IMR-90 (cell line): ENCODE data around the gene METTL1. TPM values are rescaled to one million over a fixed set of nuclear protein-coding genes. Genes with fewer than 3 reads are reported as not detected.

Source experiments
- ATAC-seq: fragments of 200-7000 bp; cut with Tn5 transposase; 2 replicates; pipeline ENCODE4 v1.9.1; 2020; ENCODE audit warnings: low read depth, mild to moderate bottlenecking, moderate library complexity
- BruUV-seq: library from RNA; stranded (reverse); fragments of 400-500 nt; replicated peaks from 2 replicates; lab custom pipeline; 2021; lab: Mats Ljungman, UMichigan
- CTCF ChIA-PET: fragments of 300-600 bp; formaldehyde crosslinking; extraction: SDS; loops from one replicate; lab custom pipeline; 2021; ENCODE audit warnings: antibody characterized with exemption; lab: Yijun Ruan, JAX
- POLR2A ChIA-PET: fragments of 300-600 bp; sonication (Branson Sonifier 250); formaldehyde crosslinking; loops from one replicate; lab custom pipeline; 2022; ENCODE audit warnings: antibody characterized with exemption; ENCODE audit not compliant: unreplicated experiment; lab: Charles Lee
- DNase-seq: peaks from one replicate; pipeline ENCODE4 v3.0.0; 2013
- H2AFZ ChIP-seq: replicated peaks from 2 replicates; pipeline ENCODE3; 2013; ENCODE audit warnings: low read length, mild to moderate bottlenecking; ENCODE audit not compliant: poor library complexity
- H2AK5ac ChIP-seq: 2 replicates; pipeline ENCODE4 v1.6.1; 2013; ENCODE audit warnings: low read depth, low read length, inconsistent platforms
- H2AK9ac ChIP-seq: replicated peaks from 2 replicates; pipeline ENCODE3; 2013; ENCODE audit warnings: mild to moderate bottlenecking, low read depth, low read length, moderate library complexity; ENCODE audit not compliant: poor library complexity
- H2BK120ac ChIP-seq: 2 replicates; pipeline ENCODE4 v1.6.1; 2013; ENCODE audit warnings: low read depth, low read length, inconsistent platforms
- H2BK15ac ChIP-seq: 3 replicates; pipeline ENCODE4 v1.6.1; 2013; ENCODE audit warnings: low read depth, low read length, inconsistent platforms
- H2BK20ac ChIP-seq: 2 replicates; pipeline ENCODE4 v1.6.1; 2013; ENCODE audit warnings: low read depth, mild to moderate bottlenecking, inconsistent platforms, low read length, moderate library complexity
- H2BK5ac ChIP-seq: 2 replicates; pipeline ENCODE4 v1.6.1; 2013; ENCODE audit warnings: mild to moderate bottlenecking, low read depth, low read length, inconsistent platforms; ENCODE audit not compliant: poor library complexity, severe bottlenecking
- H3K14ac ChIP-seq: replicated peaks from 2 replicates; pipeline ENCODE4 v1.6.1; 2013; ENCODE audit warnings: low read depth, low read length, inconsistent platforms
- H3K18ac ChIP-seq: 2 replicates; pipeline ENCODE4 v1.6.1; 2013; ENCODE audit warnings: low read depth, low read length, control low read depth
- H3K23ac ChIP-seq: 2 replicates; pipeline ENCODE4 v1.6.1; 2013; ENCODE audit warnings: low read depth, low read length, inconsistent platforms
- H3K27ac ChIP-seq: 2 replicates; pipeline ENCODE4 v1.5.1; 2013; ENCODE audit warnings: mild to moderate bottlenecking, control low read depth, low read length; ENCODE audit not compliant: insufficient read depth
- H3K27me3 ChIP-seq: 2 replicates; pipeline ENCODE4 v1.6.1; 2013; ENCODE audit warnings: low read length; ENCODE audit not compliant: control insufficient read depth, insufficient read depth
- H3K36me3 ChIP-seq: 2 replicates; pipeline ENCODE4 v1.6.1; 2013; ENCODE audit warnings: low read length, mixed read lengths; ENCODE audit not compliant: control insufficient read depth, insufficient read depth
- H3K4ac ChIP-seq: 2 replicates; pipeline ENCODE4 v1.6.1; 2013; ENCODE audit warnings: low read depth, low read length, inconsistent platforms
- H3K4me1 ChIP-seq: 2 replicates; pipeline ENCODE4 v1.6.1; 2013; ENCODE audit warnings: low read length, mixed read lengths; ENCODE audit not compliant: control insufficient read depth, insufficient read depth
- H3K4me2 ChIP-seq: 2 replicates; pipeline ENCODE4 v1.6.1; 2013; ENCODE audit warnings: low read depth, mild to moderate bottlenecking, control low read depth, low read length, moderate library complexity
- H3K4me3 ChIP-seq: 2 replicates; pipeline ENCODE4 v1.5.1; 2013; ENCODE audit warnings: low read depth, mild to moderate bottlenecking, control low read depth, low read length, moderate library complexity; ENCODE audit not compliant: insufficient read depth
- H3K56ac ChIP-seq: 2 replicates; pipeline ENCODE4 v1.6.1; 2013; ENCODE audit warnings: low read length, inconsistent platforms; ENCODE audit not compliant: insufficient read depth; ENCODE audit errors: extremely low read depth
- H3K79me1 ChIP-seq, 2 experiments: 2 replicates each; pipeline ENCODE4 v1.6.1; 2013; ENCODE audit warnings: low read length in 2 of 2, inconsistent platforms in 1 of 2, low read depth in 1 of 2
- H3K9ac ChIP-seq: 2 replicates; pipeline ENCODE4 v1.6.1; 2013; ENCODE audit warnings: low read depth, low read length, control low read depth
- H3K9me1 ChIP-seq: 2 replicates; pipeline ENCODE4 v1.6.1; 2013; ENCODE audit warnings: low read length, inconsistent platforms; ENCODE audit not compliant: insufficient read depth
- H3K9me3 ChIP-seq: 2 replicates; pipeline ENCODE4 v1.6.1; 2013; ENCODE audit warnings: low read length; ENCODE audit not compliant: control insufficient read depth, insufficient read depth
- H4K20me1 ChIP-seq: 2 replicates; pipeline ENCODE4 v1.6.1; 2013; ENCODE audit warnings: low read length, inconsistent platforms; ENCODE audit not compliant: insufficient read depth
- H4K5ac ChIP-seq: 2 replicates; pipeline ENCODE4 v1.6.1; 2013; ENCODE audit warnings: mild to moderate bottlenecking, low read depth, low read length, control low read depth
- H4K8ac ChIP-seq, 2 experiments: 2 replicates each; pipeline ENCODE4 v1.6.1; 2013; ENCODE audit warnings: low read depth in 2 of 2, low read length in 2 of 2, control low read depth in 1 of 2, inconsistent platforms in 1 of 2
- H4K91ac ChIP-seq: 2 replicates; pipeline ENCODE4 v1.6.1; 2013; ENCODE audit warnings: low read depth, low read length, inconsistent platforms; ENCODE audit not compliant: insufficient read depth
- BHLHE40 ChIP-seq: fragments of 150-350 bp; IDR thresholded peaks from 2 replicates; pipeline ENCODE4 v1.6.1; 2016; ENCODE audit warnings: mild to moderate bottlenecking, low read depth, low read length
- CEBPB ChIP-seq: IDR thresholded peaks from 2 replicates; pipeline ENCODE4 v1.6.1; 2012; ENCODE audit warnings: low read depth, low read length, improper control_type of control experiment
- CHD1 ChIP-seq: IDR thresholded peaks from 2 replicates; pipeline ENCODE4 v1.6.1; 2012; ENCODE audit warnings: low read depth, low read length, improper control_type of control experiment
- ELK1 ChIP-seq: fragments of 150-350 bp; IDR thresholded peaks from 2 replicates; pipeline ENCODE4 v1.6.1; 2016; ENCODE audit warnings: low read depth, mild to moderate bottlenecking, low read length, moderate library complexity, borderline replicate concordance
- FOS ChIP-seq: fragments of 150-350 bp; IDR thresholded peaks from 2 replicates; pipeline ENCODE4 v1.6.1; 2016; ENCODE audit warnings: low read depth, low read length
- MAFK ChIP-seq: IDR thresholded peaks from 2 replicates; pipeline ENCODE4 v1.6.1; 2012; ENCODE audit warnings: low read depth, low read length, improper control_type of control experiment
- MAZ ChIP-seq: IDR thresholded peaks from 2 replicates; pipeline ENCODE4 v1.6.1; 2012; ENCODE audit warnings: low read depth, mild to moderate bottlenecking, low read length, improper control_type of control experiment, moderate library complexity, borderline replicate concordance
- MXI1 ChIP-seq: IDR thresholded peaks from 2 replicates; pipeline ENCODE4 v1.6.1; 2012; ENCODE audit warnings: low read depth, mild to moderate bottlenecking, low read length, moderate library complexity, borderline replicate concordance
- NFE2L2 ChIP-seq: fragments of 150-350 bp; IDR thresholded peaks from 2 replicates; pipeline ENCODE4 v1.6.1; 2016; ENCODE audit warnings: low read depth, mild to moderate bottlenecking, low read length
- POLR2A ChIP-seq: IDR thresholded peaks from 2 replicates; pipeline ENCODE4 v1.6.1; 2012; ENCODE audit warnings: mild to moderate bottlenecking, low read depth, low read length
- RAD21 ChIP-seq: IDR thresholded peaks from 2 replicates; pipeline ENCODE4 v1.6.1; 2012; ENCODE audit warnings: low read length, improper control_type of control experiment
- RCOR1 ChIP-seq: IDR thresholded peaks from 2 replicates; pipeline ENCODE4 v1.6.1; 2012; ENCODE audit warnings: mild to moderate bottlenecking, low read length, improper control_type of control experiment; ENCODE audit not compliant: insufficient replicate concordance
- RFX5 ChIP-seq: IDR thresholded peaks from 2 replicates; pipeline ENCODE4 v1.8.0; 2012; ENCODE audit warnings: low read depth, mild to moderate bottlenecking, low read length, moderate library complexity
- SMC3 ChIP-seq: fragments of 150-350 bp; IDR thresholded peaks from 2 replicates; pipeline ENCODE4 v1.6.1; 2016; ENCODE audit warnings: low read depth, mild to moderate bottlenecking, antibody characterized with exemption, low read length, moderate library complexity
- USF2 ChIP-seq: fragments of 150-350 bp; IDR thresholded peaks from 2 replicates; pipeline ENCODE4 v1.6.1; 2017; ENCODE audit warnings: mild to moderate bottlenecking, antibody characterized with exemption, low read length, low read depth
- WGBS, 2 experiments: methylation state at CpG; one replicate each; pipeline versions ENCODE4 v1.1.5 to v1.1.7; 2013; ENCODE audit warnings: missing lambda C conversion rate in 2 of 2; ENCODE audit not compliant: insufficient read length in 1 of 2; ENCODE audit errors: extremely low coverage in 2 of 2; 5-methylcytosine and 5-hydroxymethylcytosine counted together
- dilution Hi-C: fragments of 300-500 bp; cut with HindIII; formaldehyde crosslinking; loops from one replicate; pipeline ENCODE4 v1.14.3; 2018; ENCODE audit warnings: low sequenced_read_pairs; ENCODE audit not compliant: unreplicated experiment
- in situ Hi-C: fragments of 300-500 bp; cut with MboI; formaldehyde crosslinking; loops from 3 replicates; pipeline ENCODE4 v1.14.3; 2019; ENCODE audit warnings: low sequenced_read_pairs, inconsistent platforms, mixed read lengths
- intact Hi-C: fragments of 100-400 bp; cut with micrococcal nuclease; formaldehyde crosslinking; loops from 2 replicates; pipeline ENCODE4 v1.10.0; 2022
- polyA plus RNA-seq, 3 experiments: library from polyadenylated mRNA; depleted of rRNA; stranded (reverse); fragments of >200 nt; gene quantifications; 2 replicates each; pipeline ENCODE4 v1.2.3, GENCODE V29; 2012; ENCODE audit warnings: low replicate concordance in 1 of 3
- total RNA-seq: library from RNA; depleted of rRNA; stranded (reverse); fragments of >200 nt; gene quantifications from 2 replicates; pipeline ENCODE4 v1.2.3, GENCODE V29; 2012
- TF ChIP-seq, protein P1 (sequence below): conservative IDR thresholded peaks from 2 replicates; pipeline ENCODE4 v1.5.1; 2012; ENCODE audit warnings: mild to moderate bottlenecking, low read depth, low read length, improper control_type of control experiment

The METTL1 gene
- total and polyA plus RNA-seq, 2 of the 4 experiments (the other 2 are of a cell fraction): 12.4 to 27.5 TPM

GRCh38 chr12:57734591-57734990 is 37.3 kb downstream of the METTL1 start:
- no peak overlapping the region for H3K27ac ChIP-seq
- H2AFZ ChIP-seq: no peak overlapping the region
- H2BK120ac ChIP-seq: no peak overlapping the region
- H3K27me3 ChIP-seq: peaks cover 82% of the 10 kb centered on the region
- H3K4me2 ChIP-seq: no peak overlapping the region
- no peak for DNase-seq
- H4K8ac ChIP-seq: no peak overlapping the region
- in situ Hi-C loops (loop anchor here (10.0 kb wide), 1 partner anchor 150 kb away; no protein-coding TSS in a partner anchor), intact Hi-C loops (no loop called here), dilution Hi-C loops (no loop called here)
- CTCF ChIA-PET: no interaction called here
- no TSS peak for BruUV-seq
- H3K23ac ChIP-seq: peak overlapping the region; percentile 71; the same call in 1 of the 2 replicates
- H3K9me3 ChIP-seq: peaks cover 2% of the 10 kb centered on the region; the same call in 1 of the 2 replicates
- H4K5ac ChIP-seq: no peak overlapping the region
- H2AK9ac ChIP-seq: peak overlapping the region; percentile 55
- H3K79me1 ChIP-seq: no peaks in the 10 kb centered on the region
- no peaks in the 10 kb centered on the region for H3K9me1 ChIP-seq
- no peak for ATAC-seq
- TF ChIP-seq MXI1 (no peak), BHLHE40 (no peak), FOS (no peak), MAZ (no peak), POLR2A (no peak), NFE2L2 (no peak), RCOR1 (no peak), MAFK (no peak), RFX5 (no peak), SMC3 (no peak), USF2 (no peak), RAD21 (no peak), CEBPB (no peak), ELK1 (no peak), CHD1 (no peak)
- TF ChIP-seq, protein P1, sequence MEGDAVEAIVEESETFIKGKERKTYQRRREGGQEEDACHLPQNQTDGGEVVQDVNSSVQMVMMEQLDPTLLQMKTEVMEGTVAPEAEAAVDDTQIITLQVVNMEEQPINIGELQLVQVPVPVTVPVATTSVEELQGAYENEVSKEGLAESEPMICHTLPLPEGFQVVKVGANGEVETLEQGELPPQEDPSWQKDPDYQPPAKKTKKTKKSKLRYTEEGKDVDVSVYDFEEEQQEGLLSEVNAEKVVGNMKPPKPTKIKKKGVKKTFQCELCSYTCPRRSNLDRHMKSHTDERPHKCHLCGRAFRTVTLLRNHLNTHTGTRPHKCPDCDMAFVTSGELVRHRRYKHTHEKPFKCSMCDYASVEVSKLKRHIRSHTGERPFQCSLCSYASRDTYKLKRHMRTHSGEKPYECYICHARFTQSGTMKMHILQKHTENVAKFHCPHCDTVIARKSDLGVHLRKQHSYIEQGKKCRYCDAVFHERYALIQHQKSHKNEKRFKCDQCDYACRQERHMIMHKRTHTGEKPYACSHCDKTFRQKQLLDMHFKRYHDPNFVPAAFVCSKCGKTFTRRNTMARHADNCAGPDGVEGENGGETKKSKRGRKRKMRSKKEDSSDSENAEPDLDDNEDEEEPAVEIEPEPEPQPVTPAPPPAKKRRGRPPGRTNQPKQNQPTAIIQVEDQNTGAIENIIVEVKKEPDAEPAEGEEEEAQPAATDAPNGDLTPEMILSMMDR: no peak
- no peak overlapping the region for H2AK5ac ChIP-seq
- no peak overlapping the region for H2BK15ac ChIP-seq
- no peak overlapping the region for H3K4me3 ChIP-seq
- no peaks in the 10 kb centered on the region for H3K36me3 ChIP-seq
- no peak overlapping the region for H3K18ac ChIP-seq
- 0 out of 2 replicates have a peak, but pooled peaks cover 3% of the 10 kb centered on the region for H3K4me1 ChIP-seq
- no CpG with 5 or more reads among the region's 4 CpGs for WGBS, 2 experiments
- no peak overlapping the region for H4K91ac ChIP-seq
- H4K20me1 ChIP-seq: 0 out of 2 replicates have a peak, but pooled peaks cover 10% of the 10 kb centered on the region
- H3K56ac ChIP-seq: no peak overlapping the region
- no peak overlapping the region for H3K9ac ChIP-seq
- H3K14ac ChIP-seq: no peak overlapping the region
- POLR2A ChIA-PET: interaction anchor here (1.2 kb wide), 1 partner anchor 8 kb away, joined by 3 read pairs; no protein-coding TSS in a partner anchor
- no peak overlapping the region for H3K4ac ChIP-seq
- no peak overlapping the region for H2BK20ac ChIP-seq
- no peak overlapping the region for H2BK5ac ChIP-seq
